Prostate gland (tissue), 2 donors: ENCODE results near the gene C22orf42.

Experiments
- CTCF ChIP-seq, 4 experiments: fragments of 200-600 bp in 2 of 4; fragments of 450-650 bp in 2 of 4; sonication (generic) in 2 of 4; IDR thresholded peaks; 1 replicate in 3 of 4; 2 replicates in 1 of 4; pipeline ENCODE4 v1.5.1; 2016 to 2019; ENCODE audit warnings: antibody characterized with exemption in 4 of 4, mild to moderate bottlenecking in 2 of 4, moderate library complexity in 2 of 4
- POLR2A ChIP-seq: fragments of 450-650 bp; IDR thresholded peaks from one replicate; pipeline ENCODE4 v1.6.1; 2016; ENCODE audit warnings: antibody characterized with exemption, mild to moderate bottlenecking
- POLR2AphosphoS5 ChIP-seq: sonication (generic); formaldehyde crosslinking; IDR thresholded peaks from one replicate; pipeline ENCODE4 v1.6.1; 2017; ENCODE audit warnings: antibody characterized with exemption

- TF ChIP-seq POLR2AphosphoS5 (no peak), CTCF (IDR thresholded peaks at IDR 0.05) (no peak), POLR2A (no peak)
Measured at GRCh38 chr22:32175683-32176644, 16.9 kb upstream of the C22orf42 start.
